Loucy (cell line): ENCODE data around the gene CD276.

Source experiments
- H2AFZ ChIP-seq: fragments of 200-600 bp; sonication (generic); 2 replicates; pipeline ENCODE4 v1.6.0; 2016; ENCODE audit warnings: antibody characterized with exemption, mild to moderate bottlenecking, low read length, moderate library complexity
- H3F3A ChIP-seq: fragments of 200-600 bp; 2 replicates; pipeline ENCODE4 v1.6.0; 2016; ENCODE audit warnings: antibody characterized with exemption, low read depth, mild to moderate bottlenecking
- H3K27me3 ChIP-seq: fragments of 200-600 bp; sonication (generic); 2 replicates; pipeline ENCODE4 v1.6.1; 2014; ENCODE audit warnings: low read length, mild to moderate bottlenecking; ENCODE audit not compliant: insufficient read depth, poor library complexity, severe bottlenecking
- H3K36me3 ChIP-seq: fragments of 200-600 bp; sonication (generic); 2 replicates; pipeline ENCODE4 v1.6.1; 2016; ENCODE audit warnings: low read length; ENCODE audit not compliant: insufficient read depth
- H3K4me1 ChIP-seq: fragments of 200-600 bp; sonication (generic); 2 replicates; pipeline ENCODE4 v1.5.1; 2014; ENCODE audit warnings: low read length, mild to moderate bottlenecking; ENCODE audit not compliant: insufficient read depth, poor library complexity, severe bottlenecking
- H3K4me2 ChIP-seq: fragments of 200-600 bp; sonication (generic); 2 replicates; pipeline ENCODE4 v1.6.0; 2014; ENCODE audit warnings: antibody characterized with exemption, low read length, low read depth, mild to moderate bottlenecking; ENCODE audit not compliant: poor library complexity, severe bottlenecking
- H3K4me3 ChIP-seq: fragments of 200-600 bp; sonication (generic); 2 replicates; pipeline ENCODE4 v1.5.1; 2014; ENCODE audit warnings: low read length, mild to moderate bottlenecking, mixed read lengths; ENCODE audit not compliant: poor library complexity, severe bottlenecking
- H3K79me2 ChIP-seq: fragments of 200-600 bp; sonication (generic); 2 replicates; pipeline ENCODE4 v1.6.1; 2014; ENCODE audit warnings: low read length; ENCODE audit not compliant: insufficient read depth
- H3K9ac ChIP-seq: fragments of 200-600 bp; sonication (generic); 2 replicates; pipeline ENCODE4 v1.6.0; 2014; ENCODE audit warnings: mild to moderate bottlenecking, low read depth, low read length, moderate library complexity; ENCODE audit not compliant: poor library complexity, severe bottlenecking
- H3K9me2 ChIP-seq: fragments of 200-600 bp; sonication (generic); replicated peaks from 2 replicates; pipeline ENCODE4 v1.6.1; 2016; ENCODE audit warnings: low read depth, low read length, mixed read lengths
- H3K9me3 ChIP-seq: fragments of 200-600 bp; sonication (generic); 2 replicates; pipeline ENCODE4 v1.6.1; 2014; ENCODE audit warnings: mild to moderate bottlenecking, antibody characterized with exemption, low read length, low read depth; ENCODE audit not compliant: insufficient read depth
- H4K20me1 ChIP-seq: fragments of 200-600 bp; sonication (generic); 2 replicates; pipeline ENCODE4 v1.6.0; 2014; ENCODE audit warnings: antibody characterized with exemption, low read length, mild to moderate bottlenecking; ENCODE audit not compliant: insufficient read depth, poor library complexity, severe bottlenecking
- CTCF ChIP-seq: fragments of 200-600 bp; sonication (generic); conservative IDR thresholded peaks from 2 replicates; pipeline ENCODE4 v1.5.1; 2014; ENCODE audit warnings: mild to moderate bottlenecking, antibody characterized with exemption, low read length
- EZH2phosphoT487 ChIP-seq: fragments of 200-600 bp; IDR thresholded peaks from 2 replicates; pipeline ENCODE4 v1.6.1; 2018; ENCODE audit warnings: antibody characterized with exemption, mild to moderate bottlenecking, moderate library complexity, borderline replicate concordance

Gene CD276

DNA sequence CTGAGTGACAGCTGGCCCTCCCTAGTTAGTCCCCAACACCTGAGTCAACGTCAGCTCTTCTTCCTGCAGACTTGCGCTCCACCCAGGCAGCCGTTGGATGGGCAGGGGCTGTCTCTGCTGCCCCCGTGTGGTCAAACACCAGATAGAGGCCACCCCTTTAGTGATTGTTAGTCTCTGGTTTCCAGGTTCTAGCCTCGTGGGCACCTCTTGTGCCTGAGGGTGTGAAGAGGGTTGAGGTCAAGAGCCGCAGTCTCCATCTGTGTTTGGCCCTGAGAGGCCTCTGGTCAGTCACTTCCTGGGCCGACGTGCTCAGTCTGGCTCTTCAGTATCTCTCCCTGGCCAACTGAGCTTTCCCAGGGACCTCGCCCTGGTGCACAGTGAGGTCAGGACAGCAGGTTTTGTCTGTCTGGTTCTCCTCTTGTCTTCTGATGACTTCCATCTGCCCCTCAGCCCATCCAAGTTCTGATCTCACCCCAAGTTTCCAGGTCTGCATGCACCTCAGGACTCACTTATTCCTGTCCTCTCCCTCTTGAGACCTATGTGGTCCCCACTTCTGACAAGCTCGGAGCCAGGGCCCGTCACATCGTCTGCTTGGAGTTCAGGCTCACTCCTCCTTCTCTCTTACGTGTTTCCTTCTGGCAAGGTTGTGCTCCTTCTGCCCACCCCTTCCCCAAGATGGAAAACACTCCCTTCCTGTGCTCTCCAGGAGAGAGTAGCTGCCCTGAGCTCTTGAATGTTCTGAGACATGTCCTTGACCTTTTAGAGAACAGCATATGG lies 20.9 kb downstream of the CD276 start:
- Histone ChIP-seq H3K9ac (no peak overlapping the region), H3K4me2 (no peak overlapping the region), H3F3A (no peaks in the 10 kb centered on the region), H3K27me3 (no peaks in the 10 kb centered on the region), H2AFZ (no peak overlapping the region), H3K9me3 (no peaks in the 10 kb centered on the region), H3K9me2 (no peaks in the 10 kb centered on the region), H3K4me1 (no peaks in the 10 kb centered on the region), H3K36me3 (no peaks in the 10 kb centered on the region), H4K20me1 (no peaks in the 10 kb centered on the region), H3K4me3 (no peak overlapping the region), H3K79me2 (no peaks in the 10 kb centered on the region)
- peak; percentile 90 for TF ChIP-seq CTCF
- TF ChIP-seq EZH2phosphoT487: no peak

GRCh38 chr15:73708691-73709090 lies 24.5 kb downstream of the CD276 start:
- no peaks in the 10 kb centered on the region for H4K20me1 ChIP-seq
- H3K9me3 ChIP-seq: no peaks in the 10 kb centered on the region
- no peaks in the 10 kb centered on the region for H3K36me3 ChIP-seq
- H3K9ac ChIP-seq: no peak overlapping the region
- no peak overlapping the region for H3K4me2 ChIP-seq
- H3K4me1 ChIP-seq: no peaks in the 10 kb centered on the region
- no peaks in the 10 kb centered on the region for H3F3A ChIP-seq
- no peaks in the 10 kb centered on the region for H3K9me2 ChIP-seq
- H3K4me3 ChIP-seq: no peak overlapping the region
- no peaks in the 10 kb centered on the region for H3K79me2 ChIP-seq
- no peak overlapping the region for H2AFZ ChIP-seq
- TF ChIP-seq EZH2phosphoT487 (no peak), CTCF (no peak)
- H3K27me3 ChIP-seq: no peaks in the 10 kb centered on the region

DNA sequence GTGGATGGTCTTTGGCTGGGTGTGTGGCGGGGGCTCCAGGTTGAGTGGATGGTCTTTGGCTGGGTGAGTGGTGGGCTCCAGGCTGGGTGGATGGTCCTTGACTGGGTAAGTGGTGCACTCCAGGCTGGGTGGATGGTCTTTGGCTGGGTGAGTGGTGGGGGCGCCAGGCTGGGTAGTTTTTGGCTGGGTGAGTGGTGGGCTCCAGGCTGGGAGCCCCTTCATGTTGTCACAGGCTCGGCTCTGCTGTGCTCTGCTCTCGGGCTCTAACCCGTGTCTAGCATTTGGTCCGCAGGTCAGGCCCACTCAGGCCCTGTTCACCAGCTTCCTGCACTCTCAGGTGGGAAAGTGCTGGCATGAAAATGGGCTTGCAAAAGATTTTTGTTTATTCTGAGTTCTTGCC lies 25.1 kb downstream of the CD276 start:
- H3K9me2 ChIP-seq: no peaks in the 10 kb centered on the region
- no peaks in the 10 kb centered on the region for H3K9me3 ChIP-seq
- H3F3A ChIP-seq: no peaks in the 10 kb centered on the region
- H3K4me3 ChIP-seq: no peak overlapping the region
- H3K4me2 ChIP-seq: no peak overlapping the region
- TF ChIP-seq EZH2phosphoT487 (no peak), CTCF (no peak)
- no peak overlapping the region for H2AFZ ChIP-seq
- no peak overlapping the region for H3K9ac ChIP-seq
- H3K27me3 ChIP-seq: no peaks in the 10 kb centered on the region
- H3K36me3 ChIP-seq: no peaks in the 10 kb centered on the region
- no peaks in the 10 kb centered on the region for H3K79me2 ChIP-seq
- H3K4me1 ChIP-seq: no peaks in the 10 kb centered on the region
- H4K20me1 ChIP-seq: no peaks in the 10 kb centered on the region
